ENCODE measurements around the gene SHOC2. TPM values are rescaled to one million over a fixed set of nuclear protein-coding genes. Genes with fewer than 3 reads are reported as not detected.

SHOC2 gene
- total RNA-seq, 2 donors from 2014 or later, result 47.2 to 79.1 TPM

DNA sequence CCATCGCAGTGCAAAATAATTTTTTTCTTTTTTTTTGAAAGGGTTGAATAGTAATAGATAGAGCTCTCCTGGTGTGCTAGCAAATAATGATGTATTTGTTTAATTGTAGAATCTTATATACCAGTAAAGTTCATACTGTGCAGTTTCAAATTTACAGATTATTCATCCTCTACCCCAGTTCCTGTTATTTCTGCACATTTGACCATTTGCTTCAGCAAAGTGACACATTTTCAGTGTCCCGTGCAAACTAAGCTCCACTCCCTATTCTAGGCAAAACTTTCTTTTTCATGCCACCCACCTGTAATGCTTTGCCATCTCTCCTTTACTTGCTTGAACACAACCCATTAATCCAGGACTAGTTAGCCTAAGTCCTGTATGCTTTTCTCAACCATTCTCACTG, 43.0 kb downstream of the SHOC2 start:
- Histone ChIP-seq H3K27me3 (no peaks in the 10 kb centered on the region), H3K36me3 (no peaks in the 10 kb centered on the region), H3K27ac (no peak overlapping the region), H3K9ac (ENCODE audit: low read depth in 2 of 2, low read length in 2 of 2) (no peak overlapping the region), H3K9me3 (no peaks in the 10 kb centered on the region), H3K4me1 (no peaks in the 10 kb centered on the region), H3K4me3 (no peak overlapping the region)
- intact Hi-C loops (cut with DNase I), result no loop called here
- TF ChIP-seq, protein P1, sequence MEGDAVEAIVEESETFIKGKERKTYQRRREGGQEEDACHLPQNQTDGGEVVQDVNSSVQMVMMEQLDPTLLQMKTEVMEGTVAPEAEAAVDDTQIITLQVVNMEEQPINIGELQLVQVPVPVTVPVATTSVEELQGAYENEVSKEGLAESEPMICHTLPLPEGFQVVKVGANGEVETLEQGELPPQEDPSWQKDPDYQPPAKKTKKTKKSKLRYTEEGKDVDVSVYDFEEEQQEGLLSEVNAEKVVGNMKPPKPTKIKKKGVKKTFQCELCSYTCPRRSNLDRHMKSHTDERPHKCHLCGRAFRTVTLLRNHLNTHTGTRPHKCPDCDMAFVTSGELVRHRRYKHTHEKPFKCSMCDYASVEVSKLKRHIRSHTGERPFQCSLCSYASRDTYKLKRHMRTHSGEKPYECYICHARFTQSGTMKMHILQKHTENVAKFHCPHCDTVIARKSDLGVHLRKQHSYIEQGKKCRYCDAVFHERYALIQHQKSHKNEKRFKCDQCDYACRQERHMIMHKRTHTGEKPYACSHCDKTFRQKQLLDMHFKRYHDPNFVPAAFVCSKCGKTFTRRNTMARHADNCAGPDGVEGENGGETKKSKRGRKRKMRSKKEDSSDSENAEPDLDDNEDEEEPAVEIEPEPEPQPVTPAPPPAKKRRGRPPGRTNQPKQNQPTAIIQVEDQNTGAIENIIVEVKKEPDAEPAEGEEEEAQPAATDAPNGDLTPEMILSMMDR (IDR thresholded peaks at IDR 0.05), result no peak
- DNase-seq, result no peak

- no peak overlapping the region for H3K9ac ChIP-seq (ENCODE audit: low read depth in 2 of 2, low read length in 2 of 2)
- no peak for DNase-seq
- no peaks in the 10 kb centered on the region for H3K36me3 ChIP-seq
- no peaks in the 10 kb centered on the region for H3K27me3 ChIP-seq
- no peaks in the 10 kb centered on the region for H3K4me1 ChIP-seq
- H3K9me3 ChIP-seq, result no peaks in the 10 kb centered on the region
- TF ChIP-seq, protein P1 (IDR thresholded peaks at IDR 0.05), result no peak
- no peak overlapping the region for H3K27ac ChIP-seq
- H3K4me3 ChIP-seq, result no peak overlapping the region
- intact Hi-C loops (cut with DNase I), result no loop called here
Observed at GRCh38 chr10:110963162-110963561, 43.8 kb downstream of the SHOC2 start.

GRCh38 chr10:110964681-110965080, 45.3 kb downstream of the SHOC2 start:
- no peaks in the 10 kb centered on the region for H3K27me3 ChIP-seq
- no peaks in the 10 kb centered on the region for H3K9me3 ChIP-seq
- H3K4me3 ChIP-seq, result no peak overlapping the region
- intact Hi-C loops (cut with DNase I), result no loop called here
- no peak for DNase-seq
- no peaks in the 10 kb centered on the region for H3K36me3 ChIP-seq
- no peak overlapping the region for H3K27ac ChIP-seq
- no peaks in the 10 kb centered on the region for H3K4me1 ChIP-seq
- no peak overlapping the region for H3K9ac ChIP-seq (ENCODE audit: low read depth in 2 of 2, low read length in 2 of 2)
- TF ChIP-seq, protein P1 (IDR thresholded peaks at IDR 0.05), result no peak

- intact Hi-C loops (cut with DNase I), result no loop called here
- Histone ChIP-seq H3K27me3 (no peaks in the 10 kb centered on the region), H3K36me3 (no peaks in the 10 kb centered on the region), H3K27ac (no peak overlapping the region), H3K9ac (ENCODE audit: low read depth in 2 of 2, low read length in 2 of 2) (no peak overlapping the region), H3K9me3 (no peaks in the 10 kb centered on the region), H3K4me1 (no peaks in the 10 kb centered on the region), H3K4me3 (no peak overlapping the region)
- TF ChIP-seq, protein P1 (IDR thresholded peaks at IDR 0.05), result no peak
- no peak for DNase-seq
Observed at GRCh38 chr10:110965216-110965615, 45.8 kb downstream of the SHOC2 start.

- H3K9me3 ChIP-seq, result no peaks in the 10 kb centered on the region
- no peak for DNase-seq
- TF ChIP-seq, protein P1 (IDR thresholded peaks at IDR 0.05), result no peak
- H3K4me3 ChIP-seq, result no peak overlapping the region
- H3K4me1 ChIP-seq, result no peaks in the 10 kb centered on the region
- H3K9ac ChIP-seq (ENCODE audit: low read depth in 2 of 2, low read length in 2 of 2), result no peak overlapping the region
- intact Hi-C loops (cut with DNase I), result no loop called here
- no peak overlapping the region for H3K27ac ChIP-seq
- H3K27me3 ChIP-seq, result no peaks in the 10 kb centered on the region
- H3K36me3 ChIP-seq, result no peaks in the 10 kb centered on the region
Observed at GRCh38 chr10:110966146-110966545, 46.7 kb downstream of the SHOC2 start.

All from colonic mucosa (tissue), 4 donors.